Eye (tissue), 1 donor: ENCODE measurements around the gene NR2F2.

Experiments used
- DNase-seq: peaks from one replicate; pipeline ENCODE4 v3.0.0-alpha.2; 2015

The NR2F2 gene

DNA sequence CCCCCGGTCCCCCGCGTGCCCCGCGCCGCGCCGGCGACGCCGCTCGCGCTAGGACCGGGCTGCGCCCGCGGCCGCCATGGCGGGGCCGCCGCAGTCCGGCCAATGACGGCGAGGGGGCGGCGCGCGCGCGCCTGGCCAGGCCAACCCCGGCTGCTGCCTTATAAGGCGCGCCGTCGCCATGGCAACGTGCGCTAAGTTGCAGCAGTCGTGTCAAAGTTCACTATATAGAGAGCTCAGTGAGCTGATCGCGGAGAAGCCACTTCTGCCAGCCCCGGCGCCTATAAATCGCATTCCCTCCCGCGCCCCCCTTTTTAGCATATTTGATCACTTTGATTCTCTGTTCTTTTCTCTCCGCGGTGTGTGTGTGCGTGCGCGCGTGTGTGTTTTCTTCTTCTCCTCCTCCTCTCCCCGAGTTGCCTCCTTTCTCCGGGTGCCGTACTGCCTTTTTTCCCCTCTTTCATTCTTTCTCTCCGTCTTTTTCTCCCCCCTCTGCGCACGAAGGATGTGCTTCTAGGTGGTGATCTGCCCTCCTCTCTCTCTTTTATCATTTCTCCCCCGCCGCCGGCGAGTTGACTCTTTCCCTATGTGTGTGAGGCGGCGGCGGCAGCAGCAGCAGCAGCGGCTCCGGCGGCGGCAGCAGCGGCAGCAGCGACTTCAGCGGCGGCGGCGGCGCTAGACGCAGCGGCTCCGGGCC is at the start of gene NR2F2:
Gene NR2F2, plus strand, starts transcription at position 251 of the 694 bp plus-strand sequence. CDS start 1,406 bp downstream, outside the sequence.
- DNase-seq: peak; percentile 99

DNA sequence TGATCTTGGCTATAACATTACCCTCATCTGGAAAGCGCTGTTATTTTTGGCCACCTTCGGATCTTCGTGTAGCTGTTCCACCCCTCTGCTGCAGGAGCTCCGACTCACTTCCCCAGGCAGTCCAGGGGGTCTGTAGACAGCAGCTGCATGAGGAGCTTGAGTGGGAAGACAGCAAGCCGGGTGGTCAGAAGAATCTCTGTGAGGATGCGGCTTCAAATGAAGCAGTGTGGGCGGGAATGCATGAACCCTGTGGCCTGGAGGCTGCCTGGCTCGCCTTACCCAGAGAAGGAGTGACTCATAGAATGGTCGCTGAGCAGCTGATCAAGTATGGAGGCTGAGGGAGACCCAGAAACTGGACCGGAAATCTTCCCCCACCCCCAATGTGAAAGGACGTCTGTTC is 45.2 kb upstream of the NR2F2 start:
- no peak for DNase-seq

GRCh38 chr15:96285729-96286254 is 44.7 kb upstream of the NR2F2 start:
- DNase-seq: no peak

GRCh38 chr15:96290679-96291078 is 39.8 kb upstream of the NR2F2 start:
- no peak for DNase-seq

- no peak for DNase-seq
Measured at GRCh38 chr15:96292635-96293034, 37.9 kb upstream of the NR2F2 start.

GRCh38 chr15:96293441-96293840 is 37.1 kb upstream of the NR2F2 start:
- no peak for DNase-seq

GRCh38 chr15:96294766-96295165 is 35.7 kb upstream of the NR2F2 start:
- DNase-seq: no peak

GRCh38 chr15:96296264-96296663 is 34.2 kb upstream of the NR2F2 start:
- DNase-seq: no peak

GRCh38 chr15:96297783-96298182 is 32.7 kb upstream of the NR2F2 start:
- DNase-seq: no peak

DNA sequence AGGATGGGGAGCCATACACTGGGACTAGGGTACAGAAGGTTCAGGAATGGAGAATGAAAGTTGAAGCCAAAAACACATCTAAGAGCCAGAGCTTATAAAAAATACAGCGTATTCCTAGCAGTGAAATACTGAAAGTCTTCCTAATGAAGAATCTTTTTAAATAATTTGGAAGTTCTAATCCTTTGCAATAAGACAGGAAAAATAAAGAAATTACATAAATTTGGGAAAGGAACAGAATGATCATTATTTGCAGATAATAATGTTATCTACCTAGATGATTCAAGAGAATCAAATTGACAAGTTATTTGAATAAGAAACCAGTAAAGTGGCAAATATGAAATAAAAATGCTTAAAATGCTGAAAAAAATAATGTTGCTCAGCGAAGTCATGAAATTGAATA is 32.3 kb upstream of the NR2F2 start:
- no peak for DNase-seq

DNA sequence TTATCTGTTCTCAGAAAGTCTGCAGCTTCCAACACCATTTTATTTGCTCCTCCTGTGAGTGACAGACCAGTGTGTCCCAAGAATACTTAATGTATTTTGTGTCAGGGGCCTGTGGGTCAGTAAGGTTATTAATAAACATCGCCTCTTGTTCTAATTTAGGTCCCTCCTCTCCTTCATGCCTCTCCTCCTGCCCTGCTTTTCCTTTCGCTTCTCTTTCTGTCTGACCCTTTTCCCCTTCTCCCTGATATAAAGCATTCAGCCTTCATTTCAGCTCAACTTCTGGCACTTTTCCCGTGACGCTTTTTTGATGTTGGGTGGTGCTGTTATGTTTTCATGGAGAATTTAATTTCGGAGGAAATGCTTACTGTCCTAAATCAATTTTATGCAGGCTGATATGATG is 29.7 kb upstream of the NR2F2 start:
- no peak for DNase-seq

- no peak for DNase-seq
Measured at GRCh38 chr15:96303503-96304056, 26.9 kb upstream of the NR2F2 start.

DNA sequence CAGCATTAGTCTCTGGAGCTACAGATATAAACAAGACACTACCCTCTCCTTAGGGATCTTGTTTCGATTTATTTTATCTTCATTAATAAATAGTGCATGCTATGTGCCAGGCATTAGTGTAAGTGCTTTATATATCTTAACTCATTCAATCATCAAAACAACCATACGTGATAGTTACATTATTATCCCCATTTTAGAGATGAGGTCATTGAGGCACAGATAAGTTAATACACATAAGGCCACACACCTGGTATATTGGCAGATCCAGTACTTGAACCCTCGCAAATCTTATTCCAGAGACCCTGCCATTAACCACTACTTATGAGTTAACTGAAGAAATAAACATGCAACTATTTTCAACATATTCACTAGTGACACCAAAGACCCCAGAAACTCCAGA is 25.7 kb upstream of the NR2F2 start:
- no peak for DNase-seq

GRCh38 chr15:96306321-96306720 is 24.2 kb upstream of the NR2F2 start:
- no peak for DNase-seq

- DNase-seq: peak; percentile 11
Measured at GRCh38 chr15:96307856-96308394, 22.6 kb upstream of the NR2F2 start.

GRCh38 chr15:96309143-96309660 is 21.3 kb upstream of the NR2F2 start:
- DNase-seq: no peak

DNA sequence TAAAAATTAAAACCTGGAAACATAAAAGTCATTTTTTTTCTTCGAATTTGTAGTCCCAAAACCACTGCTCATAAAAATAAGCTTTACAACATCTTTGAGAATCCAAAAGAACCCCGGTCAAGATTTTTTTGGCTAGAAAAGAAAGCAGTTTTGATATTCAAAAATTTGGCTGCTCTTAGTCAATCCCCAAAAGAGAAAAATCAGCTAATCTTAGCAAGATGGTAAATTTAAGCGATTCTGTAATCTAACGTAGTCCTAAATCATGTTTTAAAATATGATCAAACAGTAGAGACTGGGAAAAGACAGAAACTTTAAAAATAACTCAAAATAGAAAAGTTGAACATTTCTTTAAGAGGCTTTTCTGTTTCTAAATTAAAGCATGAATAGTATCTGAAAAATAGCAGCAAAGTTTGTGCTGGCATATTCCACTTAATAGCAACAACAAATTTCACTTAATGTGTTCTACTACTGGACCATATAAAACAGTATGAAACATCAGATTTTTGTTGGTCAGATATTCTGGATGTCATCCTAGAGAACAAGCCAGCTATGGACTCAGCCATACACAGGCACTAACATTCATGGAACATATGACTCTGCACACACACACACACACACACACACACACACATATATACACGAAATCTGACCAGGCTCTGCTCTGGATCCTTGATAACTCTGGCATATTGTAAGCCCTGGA is 19.1 kb upstream of the NR2F2 start:
- DNase-seq: peak; percentile 20

GRCh38 chr15:96311956-96312294 is 18.6 kb upstream of the NR2F2 start:
- DNase-seq: peak; percentile 15

DNA sequence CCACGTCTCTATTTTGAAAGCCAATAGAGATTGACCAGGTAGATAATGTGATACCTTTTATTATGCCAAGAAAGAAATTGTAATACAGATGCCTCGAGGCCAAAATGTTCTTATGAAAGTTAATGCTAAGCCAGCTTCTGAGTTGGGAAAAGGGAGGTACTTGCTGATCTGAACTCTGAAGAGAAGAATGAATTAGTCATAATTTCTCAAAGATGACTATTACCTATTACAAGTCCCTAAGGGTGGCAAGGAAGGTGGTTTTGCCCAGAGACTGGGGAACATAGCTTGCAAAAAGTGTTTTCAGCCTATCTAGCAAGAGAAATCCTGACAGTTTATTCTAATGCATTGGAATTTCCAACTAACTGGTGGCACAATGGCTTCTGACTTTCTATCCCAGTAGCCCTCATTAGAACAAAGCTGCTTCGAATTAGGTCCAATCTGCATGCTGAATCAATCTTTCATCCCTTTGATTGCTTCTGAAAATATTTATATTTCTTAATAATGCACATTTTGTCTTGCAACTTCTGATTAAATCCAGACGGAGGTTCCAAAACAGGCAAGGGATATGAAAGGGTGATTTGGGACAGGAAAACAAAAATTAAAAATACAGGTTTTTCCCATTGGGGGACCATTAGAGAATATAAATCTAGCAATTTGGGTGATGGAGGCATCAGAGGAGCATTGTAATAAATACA is 17.7 kb upstream of the NR2F2 start:
- peak; percentile 6 for DNase-seq

GRCh38 chr15:96314518-96314917 is 16.0 kb upstream of the NR2F2 start:
- DNase-seq: no peak

DNA sequence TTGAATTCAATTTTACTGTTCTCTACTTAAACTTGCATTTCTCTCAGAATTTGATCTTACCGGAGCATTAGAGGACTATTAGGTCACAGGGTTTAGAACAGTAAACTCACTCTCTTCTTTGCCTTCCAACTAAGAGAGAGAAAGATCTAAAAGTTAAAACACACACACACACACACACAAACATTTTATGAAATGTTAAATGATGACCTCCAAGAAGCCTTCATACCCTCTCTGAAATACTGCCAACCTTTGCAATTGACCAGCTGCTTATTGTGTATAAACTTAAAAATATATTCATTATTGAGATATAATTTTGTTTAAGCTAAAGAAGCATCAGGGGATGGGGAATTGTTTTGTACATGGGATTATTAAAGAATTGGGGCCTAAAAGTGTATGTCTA is 15.5 kb upstream of the NR2F2 start:
- no peak for DNase-seq

- DNase-seq: no peak
Measured at GRCh38 chr15:96316953-96317629, 13.4 kb upstream of the NR2F2 start.
